CD4-positive, alpha-beta memory T cell (primary cell): ENCODE measurements around the gene ALDH1A3. TPM values are rescaled to one million over a fixed set of nuclear protein-coding genes. Genes with fewer than 3 reads are reported as not detected.

ENCODE experiments used
- CTCF ChIA-PET: fragments of 350-600 bp; sonication (Branson Sonifier 250); formaldehyde crosslinking; loops from one replicate; lab custom pipeline; 2021; ENCODE audit warnings: inconsistent platforms; ENCODE audit not compliant: partially characterized antibody; lab: Charles Lee
- POLR2A ChIA-PET: fragments of 350-600 bp; sonication (Branson Sonifier 250); formaldehyde crosslinking; loops from one replicate; lab custom pipeline; 2021; ENCODE audit not compliant: partially characterized antibody; lab: Charles Lee
- DNase-seq, 5 donors: peaks; one replicate each; pipeline versions ENCODE4 v3.0.0 to v3.0.0-alpha.2; 2020 to 2022; ENCODE audit warnings: mixed read lengths in 1 of 5
- H3K27ac ChIP-seq: one replicate; pipeline ENCODE4 v1.7.0; 2013; ENCODE audit warnings: low read depth, low read length
- H3K27me3 ChIP-seq: 2 replicates; pipeline ENCODE4 v1.7.0; 2013; ENCODE audit warnings: mild to moderate bottlenecking, low read length, moderate library complexity; ENCODE audit not compliant: insufficient read depth
- H3K36me3 ChIP-seq: 2 replicates; pipeline ENCODE4 v1.7.0; 2013; ENCODE audit warnings: mild to moderate bottlenecking, low read length, moderate library complexity; ENCODE audit not compliant: insufficient read depth
- H3K4me1 ChIP-seq: 2 replicates; pipeline ENCODE4 v1.7.0; 2013; ENCODE audit warnings: mild to moderate bottlenecking, low read length, moderate library complexity; ENCODE audit not compliant: insufficient read depth
- H3K4me3 ChIP-seq, 2 donors: one replicate each; pipeline ENCODE4 v1.7.0; 2013; ENCODE audit warnings: low read length in 2 of 2, mild to moderate bottlenecking in 1 of 2
- H3K9me3 ChIP-seq, 2 donors: one replicate each; pipeline ENCODE4 v1.7.0; 2013; ENCODE audit warnings: low read length in 2 of 2, control low read depth in 1 of 2; ENCODE audit not compliant: control insufficient read depth in 1 of 2
- H3K27ac Mint-ChIP-seq, 7 donors: one replicate each; pipeline ENCODE4 v1.8.0; 2020 to 2021; ENCODE audit warnings: mixed read lengths in 7 of 7, mild to moderate bottlenecking in 6 of 7, inconsistent platforms in 3 of 7, moderate library complexity in 3 of 7
- H3K27me3 Mint-ChIP-seq, 2 donors: one replicate each; pipeline ENCODE4 v1.8.0; 2020 to 2021; ENCODE audit warnings: mixed read lengths in 2 of 2
- H3K36me3 Mint-ChIP-seq, 2 donors: one replicate each; pipeline ENCODE4 v1.8.0; 2020 to 2021; ENCODE audit warnings: mixed read lengths in 2 of 2, inconsistent platforms in 1 of 2, mild to moderate bottlenecking in 1 of 2
- H3K4me1 Mint-ChIP-seq, 4 donors: one replicate each; pipeline ENCODE4 v1.8.0; 2020 to 2021; ENCODE audit warnings: mixed read lengths in 4 of 4, mild to moderate bottlenecking in 1 of 4
- H3K4me3 Mint-ChIP-seq, 8 donors: one replicate each; pipeline ENCODE4 v1.8.0; 2020 to 2021; ENCODE audit warnings: mixed read lengths in 8 of 8, mild to moderate bottlenecking in 7 of 8, moderate library complexity in 6 of 8, inconsistent platforms in 3 of 8
- H3K9me3 Mint-ChIP-seq, 8 donors: one replicate each; pipeline ENCODE4 v1.8.0; 2020 to 2021; ENCODE audit warnings: mixed read lengths in 8 of 8, mild to moderate bottlenecking in 5 of 8, inconsistent platforms in 3 of 8, moderate library complexity in 1 of 8
- intact Hi-C: fragments of 100-400 bp; cut with micrococcal nuclease; formaldehyde crosslinking; loops from one replicate; pipeline ENCODE4 v1.15.1; 2023
- polyA plus RNA-seq, 2 donors: library from polyadenylated mRNA; unstranded; fragments of 300-500 nt; fragmentation: Illumina TruSeq; gene quantifications; one replicate each; pipeline ENCODE4 v1.2.3, GENCODE V29; 2021
- total RNA-seq, 2 experiments: library from RNA; stranded (reverse); gene quantifications; one replicate each; pipeline ENCODE4 v1.2.3, GENCODE V29; 2021

The ALDH1A3 gene
- total and polyA plus RNA-seq, 4 experiments from 2014 or later, result not detected

DNA sequence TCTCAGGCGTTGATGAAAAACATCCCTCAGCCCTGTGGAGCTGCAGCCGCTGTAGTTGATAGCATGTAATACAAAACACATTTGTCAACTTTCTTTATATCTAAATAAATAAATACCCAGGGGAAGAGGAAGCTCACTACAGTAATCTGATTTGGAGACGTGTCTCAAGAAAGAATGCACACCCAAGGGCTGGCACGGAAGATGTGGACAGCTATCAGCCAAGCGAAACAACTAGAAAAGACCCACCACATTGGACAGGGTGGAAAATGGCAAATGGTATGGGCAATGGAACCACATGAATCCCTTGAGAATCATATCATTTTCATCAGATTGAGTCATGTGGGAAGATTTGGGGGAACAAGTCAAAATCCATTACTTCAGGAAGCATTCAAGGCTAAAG, 43.1 kb upstream of the ALDH1A3 start:
- peaks cover 0 to 4% (median under 1%) of the 10 kb centered on the region in 8 donors for H3K9me3 Mint-ChIP-seq
- Histone ChIP-seq H3K27me3 (no peaks in the 10 kb centered on the region), H3K9me3 (no peaks in the 10 kb centered on the region), H3K36me3 (no peaks in the 10 kb centered on the region), H3K4me1 (no peaks in the 10 kb centered on the region), H3K4me3 (no peak overlapping the region), H3K27ac (no peak overlapping the region)
- H3K4me1 Mint-ChIP-seq, result no peaks in the 10 kb centered on the region
- no peak overlapping the region for H3K27ac Mint-ChIP-seq
- ChIA-PET POLR2A (no interaction called here), CTCF (interaction anchor here (1.9 kb wide), 1 partner anchor 33 kb away, joined by 3 read pairs; no protein-coding TSS in a partner anchor)
- intact Hi-C loops, result no loop called here
- H3K27me3 Mint-ChIP-seq, result peaks cover 16% of the 10 kb centered on the region in 2 donors
- no peaks in the 10 kb centered on the region for H3K36me3 Mint-ChIP-seq
- no peak for DNase-seq
- no peak overlapping the region for H3K4me3 Mint-ChIP-seq

DNA sequence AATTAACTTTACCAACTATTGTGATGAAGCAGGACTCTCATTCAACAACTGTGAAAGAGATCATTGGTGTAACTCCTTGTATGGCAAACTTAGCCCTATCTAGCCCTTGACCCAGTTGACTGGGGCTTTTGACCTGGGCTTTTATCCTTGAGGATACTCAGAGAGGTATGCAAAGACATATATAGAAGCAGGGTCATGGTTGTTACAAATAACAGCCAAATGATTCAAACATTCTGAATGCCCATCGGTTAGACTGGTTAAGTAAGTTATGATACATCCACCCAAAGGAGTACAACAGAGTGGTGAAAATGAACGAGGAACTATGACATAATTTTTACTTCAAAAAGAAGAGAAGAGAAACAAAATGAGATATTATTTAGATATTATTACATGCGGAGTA, 38.2 kb upstream of the ALDH1A3 start:
- Histone ChIP-seq H3K27me3 (no peaks in the 10 kb centered on the region), H3K36me3 (no peaks in the 10 kb centered on the region), H3K27ac (no peak overlapping the region), H3K9me3 (no peaks in the 10 kb centered on the region), H3K4me1 (no peaks in the 10 kb centered on the region), H3K4me3 (no peak overlapping the region)
- intact Hi-C loops, result no loop called here
- no peak overlapping the region for H3K4me3 Mint-ChIP-seq
- H3K27ac Mint-ChIP-seq, result no peak overlapping the region
- no peaks in the 10 kb centered on the region for H3K36me3 Mint-ChIP-seq
- POLR2A ChIA-PET, result no interaction called here
- DNase-seq, result no peak
- CTCF ChIA-PET, result no interaction called here
- H3K4me1 Mint-ChIP-seq, result no peaks in the 10 kb centered on the region
- H3K9me3 Mint-ChIP-seq, result peaks cover 0 to 2% (median 0%) of the 10 kb centered on the region in 8 donors
- H3K27me3 Mint-ChIP-seq, result peaks cover 8 to 12% of the 10 kb centered on the region in 2 donors

DNA sequence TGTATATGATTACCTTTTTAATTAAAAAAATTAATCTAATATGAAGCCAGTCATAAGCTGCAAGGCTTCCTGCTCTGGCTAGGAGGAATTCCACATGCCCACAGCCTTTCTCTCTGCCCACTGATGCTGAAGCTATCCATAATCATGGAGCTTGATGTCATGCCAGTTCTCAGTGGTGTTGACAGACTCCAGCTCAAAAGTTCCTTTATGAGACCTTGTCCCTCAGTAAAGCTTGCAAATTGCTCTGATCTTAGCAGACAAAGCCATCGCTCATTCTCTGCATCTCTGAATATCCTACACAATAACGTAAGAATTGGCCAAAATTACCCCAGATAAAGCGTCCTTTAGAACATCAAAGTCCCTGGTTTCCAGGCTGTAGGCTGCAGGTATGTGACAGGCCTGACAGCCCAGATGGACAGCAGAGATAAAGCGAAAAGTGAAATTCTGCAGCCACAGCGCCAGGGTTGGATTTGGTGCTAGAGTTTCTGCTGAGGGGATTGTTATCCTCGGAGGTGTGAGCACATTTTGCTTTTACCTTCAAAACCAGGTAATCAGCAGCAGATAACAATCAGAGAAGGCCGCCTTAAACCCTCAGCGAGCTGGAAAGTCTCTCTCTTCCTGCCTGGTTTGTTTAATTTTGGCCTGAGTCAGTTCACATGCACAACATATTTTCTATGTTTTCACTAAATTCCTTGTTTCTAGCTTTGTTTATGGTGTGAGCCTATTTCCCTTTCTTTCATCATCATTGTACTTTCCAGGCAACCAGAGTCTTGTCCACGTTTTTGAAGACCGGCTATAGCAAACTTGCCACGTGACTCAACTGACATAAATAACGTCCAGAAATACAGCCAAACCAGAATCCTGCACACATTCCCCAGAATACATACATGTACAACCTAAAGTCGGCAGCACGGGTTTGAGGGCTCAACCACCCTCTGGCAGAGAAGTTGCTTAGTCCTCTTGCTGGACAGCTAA, 36.6 kb upstream of the ALDH1A3 start:
- CTCF ChIA-PET, result interaction anchor here (1.0 kb wide), 1 partner anchor 10 kb away, joined by 3 read pairs; no protein-coding TSS in a partner anchor
- DNase-seq, result no peak
- intact Hi-C loops, result no loop called here
- Mint-ChIP-seq H3K4me3 (no peak overlapping the region), H3K27ac (no peak overlapping the region), H3K36me3 (no peaks in the 10 kb centered on the region), H3K4me1 (no peaks in the 10 kb centered on the region), H3K9me3 (no peaks in the 10 kb centered on the region), H3K27me3 (peaks cover 4 to 8% of the 10 kb centered on the region in 2 donors)
- H3K4me1 ChIP-seq, result no peaks in the 10 kb centered on the region
- H3K36me3 ChIP-seq, result no peaks in the 10 kb centered on the region
- H3K4me3 ChIP-seq, result no peak overlapping the region
- no peak overlapping the region for H3K27ac ChIP-seq
- no peaks in the 10 kb centered on the region for H3K27me3 ChIP-seq
- no peaks in the 10 kb centered on the region for H3K9me3 ChIP-seq
- POLR2A ChIA-PET, result no interaction called here

DNA sequence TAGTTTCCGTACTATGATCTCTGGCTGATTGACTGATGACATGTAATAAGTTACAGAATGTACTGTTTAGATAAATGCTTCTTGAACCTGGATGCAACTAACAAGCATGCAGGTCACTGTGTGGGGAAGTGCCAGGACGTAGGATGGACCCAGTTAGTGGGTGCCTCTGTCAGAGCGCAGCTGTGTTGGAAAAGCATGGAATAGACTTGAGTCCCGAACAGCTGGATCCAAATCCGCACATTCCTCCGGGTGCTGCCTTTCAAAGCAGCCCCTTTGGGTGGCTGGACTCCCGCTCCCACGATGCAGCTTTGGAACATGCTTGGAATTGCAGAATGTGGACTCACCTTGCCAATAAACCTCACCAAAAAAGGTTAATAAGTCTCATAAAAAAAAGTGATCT, 35.5 kb upstream of the ALDH1A3 start:
- H3K4me3 ChIP-seq, result no peak overlapping the region
- Mint-ChIP-seq H3K36me3 (no peaks in the 10 kb centered on the region), H3K27ac (no peak overlapping the region), H3K27me3 (peaks cover 4 to 8% of the 10 kb centered on the region in 2 donors), H3K4me3 (no peak overlapping the region), H3K4me1 (peaks cover 0 to 3% (median 2%) of the 10 kb centered on the region in 4 donors), H3K9me3 (no peaks in the 10 kb centered on the region)
- no peaks in the 10 kb centered on the region for H3K36me3 ChIP-seq
- H3K27ac ChIP-seq, result no peak overlapping the region
- H3K27me3 ChIP-seq, result no peaks in the 10 kb centered on the region
- H3K4me1 ChIP-seq, result no peaks in the 10 kb centered on the region
- POLR2A ChIA-PET, result no interaction called here
- intact Hi-C loops, result no loop called here
- DNase-seq, result no peak
- CTCF ChIA-PET, result no interaction called here
- H3K9me3 ChIP-seq, result no peaks in the 10 kb centered on the region

DNA sequence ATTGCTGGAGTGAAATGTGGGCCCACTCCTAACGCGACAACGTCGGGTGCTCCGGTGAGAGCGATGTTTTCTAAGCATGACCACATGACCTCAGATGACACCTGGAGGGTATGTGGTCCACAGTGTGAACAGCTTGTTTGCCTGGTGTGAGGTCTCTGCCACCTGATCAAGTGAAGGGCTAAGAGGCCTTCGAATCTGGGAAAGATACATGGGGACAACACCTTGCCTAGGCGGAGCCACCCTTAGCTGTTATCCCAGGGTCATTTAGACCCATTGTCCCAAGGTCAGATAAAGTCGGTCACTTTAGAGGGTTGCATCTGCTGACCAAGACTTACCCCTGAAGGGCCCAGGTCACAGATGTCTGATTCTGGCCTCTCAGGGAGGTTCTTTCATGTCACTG, 34.9 kb upstream of the ALDH1A3 start:
- H3K4me3 ChIP-seq, result no peak overlapping the region
- Mint-ChIP-seq H3K27ac (no peak overlapping the region), H3K4me3 (no peak overlapping the region), H3K27me3 (peaks cover 7 to 8% of the 10 kb centered on the region in 2 donors), H3K36me3 (no peaks in the 10 kb centered on the region), H3K9me3 (no peaks in the 10 kb centered on the region), H3K4me1 (peaks cover 0 to 6% (median 2%) of the 10 kb centered on the region in 4 donors)
- no peaks in the 10 kb centered on the region for H3K27me3 ChIP-seq
- ChIA-PET CTCF (no interaction called here), POLR2A (no interaction called here)
- H3K9me3 ChIP-seq, result no peaks in the 10 kb centered on the region
- intact Hi-C loops, result no loop called here
- H3K4me1 ChIP-seq, result no peaks in the 10 kb centered on the region
- no peaks in the 10 kb centered on the region for H3K36me3 ChIP-seq
- no peak overlapping the region for H3K27ac ChIP-seq
- no peak for DNase-seq

DNA sequence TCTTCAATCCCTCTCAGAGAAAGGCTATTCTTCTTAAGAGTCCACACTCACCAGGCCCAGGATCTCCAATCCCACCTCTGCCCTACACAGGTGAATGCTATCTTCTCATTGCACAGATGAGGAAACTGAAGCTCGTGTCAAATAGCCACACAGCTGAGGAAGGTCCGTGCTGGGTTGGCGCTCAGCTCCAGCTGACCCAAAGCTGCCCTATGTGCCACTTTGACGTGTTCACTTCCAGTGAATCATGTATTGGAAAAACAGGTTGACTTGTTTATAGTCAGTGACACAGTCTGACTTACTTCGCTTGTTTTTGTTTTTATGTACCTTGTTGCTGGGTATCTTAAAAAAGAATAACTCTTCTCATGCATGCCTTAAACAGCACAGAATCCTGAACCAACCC, 32.4 kb upstream of the ALDH1A3 start:
- H3K27me3 Mint-ChIP-seq, result peaks cover 7 to 13% of the 10 kb centered on the region in 2 donors
- H3K36me3 ChIP-seq, result no peaks in the 10 kb centered on the region
- DNase-seq, result no peak
- H3K27ac Mint-ChIP-seq, result no peak overlapping the region
- CTCF ChIA-PET, result interaction anchor here (0.7 kb wide), 1 partner anchor 161 kb away, joined by 3 read pairs; no protein-coding TSS in a partner anchor
- H3K4me3 Mint-ChIP-seq, result no peak overlapping the region
- H3K36me3 Mint-ChIP-seq, result no peaks in the 10 kb centered on the region
- no peaks in the 10 kb centered on the region for H3K27me3 ChIP-seq
- peaks cover 0 to 14% (median 2%) of the 10 kb centered on the region in 4 donors for H3K4me1 Mint-ChIP-seq
- intact Hi-C loops, result no loop called here
- no peak overlapping the region for H3K27ac ChIP-seq
- H3K9me3 ChIP-seq, result no peaks in the 10 kb centered on the region
- no peaks in the 10 kb centered on the region for H3K4me1 ChIP-seq
- H3K4me3 ChIP-seq, result no peak overlapping the region
- no peaks in the 10 kb centered on the region for H3K9me3 Mint-ChIP-seq
- POLR2A ChIA-PET, result no interaction called here
